PFSK-1 (cell line): ENCODE results near the gene CDHR2.

ENCODE experiments used
- POLR2AphosphoS5 ChIP-seq: IDR thresholded peaks from 2 replicates; pipeline ENCODE4 v1.6.1; 2012; ENCODE audit warnings: low read depth, mild to moderate bottlenecking, control low read depth, low read length, moderate library complexity
- REST ChIP-seq, 2 experiments: IDR thresholded peaks; 2 replicates each; pipeline versions ENCODE4 v1.6.1 to v1.8.0; 2011 to 2012; ENCODE audit warnings: low read depth in 2 of 2, low read length in 2 of 2, control low read depth in 1 of 2, inconsistent platforms in 1 of 2, mild to moderate bottlenecking in 1 of 2, moderate library complexity in 1 of 2; ENCODE audit not compliant: insufficient read depth in 1 of 2
- SIN3A ChIP-seq: IDR thresholded peaks from 2 replicates; pipeline ENCODE4 v1.6.1; 2012; ENCODE audit warnings: mild to moderate bottlenecking, low read length, moderate library complexity, borderline replicate concordance; ENCODE audit not compliant: insufficient read depth
- TAF1 ChIP-seq: IDR thresholded peaks from 2 replicates; pipeline ENCODE4 v1.6.1; 2012; ENCODE audit warnings: low read length, control low read depth, borderline replicate concordance; ENCODE audit not compliant: insufficient read depth

GRCh38 chr5:176620333-176620981 lies 71.3 kb downstream of the CDHR2 start:
- TF ChIP-seq TAF1 (no peak), REST (IDR thresholded peaks at IDR 0.05; ENCODE audit: insufficient read depth in 1 of 2, low read depth in 2 of 2, low read length in 2 of 2) (no peak), POLR2AphosphoS5 (no peak), SIN3A (no peak)
